ENCODE results near the gene FGFR3.

- no peak for TF ChIP-seq CTCF (IDR thresholded peaks at IDR 0.05)
- no peak for TF ChIP-seq POLR2AphosphoS5 (IDR thresholded peaks at IDR 0.05)
- no peak for TF ChIP-seq POLR2A (IDR thresholded peaks at IDR 0.05; ENCODE audit: low read depth)
Observed at GRCh38 chr4:1769692-1770091, 23.4 kb upstream of the FGFR3 start.

Measured in esophagus muscularis mucosa (tissue), 3 donors.